Astrocyte of the spinal cord (primary cell): ENCODE results near the gene NECAB2.

Experiments used
- DNase-seq: peaks from one replicate; pipeline ENCODE4 v3.0.0; 2011; ENCODE audit warnings: low read depth, low spot score
- H3K4me3 ChIP-seq: 2 replicates; pipeline ENCODE4 v1.5.1; 2011; ENCODE audit warnings: low read depth, mild to moderate bottlenecking, low read length, moderate library complexity
- in situ Hi-C: cut with HindIII; loops from 2 replicates; pipeline ENCODE4 v1.10.0; 2017; ENCODE audit warnings: low sequenced_read_pairs
- TF ChIP-seq, protein P1 (sequence below): IDR thresholded peaks from 2 replicates; pipeline ENCODE4 v1.5.1; 2012; ENCODE audit warnings: low read depth, mild to moderate bottlenecking, low read length, inconsistent platforms

NECAB2 gene

DNA sequence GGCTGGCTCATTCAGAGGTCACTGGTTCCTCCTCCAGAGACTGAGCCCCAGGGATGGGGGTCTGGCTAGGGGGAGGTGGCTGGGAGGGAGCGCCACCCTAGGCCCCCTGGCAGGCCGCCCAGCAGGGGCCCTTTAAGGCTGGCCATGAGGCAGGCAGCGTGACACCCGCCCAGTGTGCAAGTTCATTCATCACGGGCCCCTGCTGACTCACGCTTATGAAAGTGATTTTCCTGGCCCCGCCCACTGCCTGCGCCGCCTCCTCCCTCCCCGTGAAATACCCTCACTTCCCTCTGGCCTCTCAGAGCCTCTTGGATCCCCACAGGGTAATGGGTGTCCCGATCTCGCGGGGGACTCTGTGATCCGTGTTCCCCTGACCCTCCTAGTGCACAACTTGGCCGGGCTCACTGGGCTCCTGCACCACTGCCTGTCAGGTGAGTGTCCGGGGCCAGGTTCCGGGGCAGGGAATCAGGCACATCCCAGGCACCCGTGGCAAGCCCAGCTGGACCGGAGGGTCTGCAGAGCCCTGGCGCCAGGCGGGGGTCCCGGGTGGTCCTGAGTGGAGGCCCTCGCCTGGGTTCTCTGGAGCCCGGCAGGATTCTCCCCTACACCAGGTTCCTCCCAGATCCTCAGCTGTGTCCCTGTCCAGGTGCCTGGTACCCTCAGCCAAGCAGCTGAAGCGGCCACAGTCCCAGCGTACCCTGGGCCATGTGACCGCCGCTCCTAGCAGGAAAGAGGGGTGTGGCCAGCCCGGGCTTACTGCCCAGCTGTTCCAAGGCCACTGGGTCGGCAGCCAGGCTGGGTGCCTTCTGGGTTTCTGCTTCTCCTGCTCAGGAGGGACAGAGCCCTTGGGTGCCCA lies 14.9 kb upstream of the NECAB2 start, which contains the start of gene OSGIN1:
OSGIN1 (plus strand) TSS at position 301 of the 856 bp plus-strand sequence. CDS start 4,432 bp downstream, outside the sequence.
- TF ChIP-seq, protein P1, sequence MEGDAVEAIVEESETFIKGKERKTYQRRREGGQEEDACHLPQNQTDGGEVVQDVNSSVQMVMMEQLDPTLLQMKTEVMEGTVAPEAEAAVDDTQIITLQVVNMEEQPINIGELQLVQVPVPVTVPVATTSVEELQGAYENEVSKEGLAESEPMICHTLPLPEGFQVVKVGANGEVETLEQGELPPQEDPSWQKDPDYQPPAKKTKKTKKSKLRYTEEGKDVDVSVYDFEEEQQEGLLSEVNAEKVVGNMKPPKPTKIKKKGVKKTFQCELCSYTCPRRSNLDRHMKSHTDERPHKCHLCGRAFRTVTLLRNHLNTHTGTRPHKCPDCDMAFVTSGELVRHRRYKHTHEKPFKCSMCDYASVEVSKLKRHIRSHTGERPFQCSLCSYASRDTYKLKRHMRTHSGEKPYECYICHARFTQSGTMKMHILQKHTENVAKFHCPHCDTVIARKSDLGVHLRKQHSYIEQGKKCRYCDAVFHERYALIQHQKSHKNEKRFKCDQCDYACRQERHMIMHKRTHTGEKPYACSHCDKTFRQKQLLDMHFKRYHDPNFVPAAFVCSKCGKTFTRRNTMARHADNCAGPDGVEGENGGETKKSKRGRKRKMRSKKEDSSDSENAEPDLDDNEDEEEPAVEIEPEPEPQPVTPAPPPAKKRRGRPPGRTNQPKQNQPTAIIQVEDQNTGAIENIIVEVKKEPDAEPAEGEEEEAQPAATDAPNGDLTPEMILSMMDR: no peak
- H3K4me3 ChIP-seq: peak within 1 kb of the TSS; percentile 50
- peak; percentile 91 for DNase-seq
- in situ Hi-C loops: no loop called here

DNA sequence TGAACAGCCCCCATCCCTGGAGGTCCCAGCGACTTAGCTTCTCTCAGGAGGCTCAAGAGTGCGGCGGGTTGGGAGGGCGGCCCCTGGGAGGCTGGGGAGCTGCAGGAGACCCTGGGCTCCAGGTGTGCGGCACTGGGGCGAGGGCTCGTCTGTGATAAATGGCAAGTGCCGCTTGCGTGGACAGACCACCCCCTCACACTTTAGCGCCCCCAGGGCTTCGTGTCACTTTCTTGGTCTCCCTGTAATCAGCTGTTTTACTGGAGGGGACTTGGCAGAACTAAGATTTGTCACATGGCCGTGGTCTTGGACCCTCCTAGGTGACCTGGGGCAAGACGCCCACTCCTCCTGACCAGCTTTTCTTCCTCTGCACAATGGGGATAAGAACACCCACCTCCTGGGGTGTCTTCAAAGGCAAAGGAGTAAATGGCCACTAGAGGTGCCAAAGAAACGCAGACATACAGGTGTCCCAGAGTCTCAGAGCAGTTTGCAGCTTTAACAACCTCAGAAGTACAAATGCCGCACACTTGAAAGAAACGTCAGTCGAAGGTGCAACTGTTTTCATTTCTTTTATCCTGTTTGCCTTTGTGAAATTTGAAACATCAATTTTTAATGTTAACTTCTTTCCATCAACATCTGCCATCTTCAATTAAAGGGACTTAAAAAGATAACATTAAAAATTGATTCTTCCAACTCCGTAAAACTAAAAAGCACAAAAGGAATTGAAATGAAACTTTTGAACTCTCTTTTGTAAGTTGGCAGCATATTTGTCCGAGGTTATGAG lies 14.1 kb upstream of the NECAB2 start:
- peak overlapping the region; percentile 50 for H3K4me3 ChIP-seq
- peak; percentile 35 for DNase-seq
- TF ChIP-seq, protein P1: peak; percentile 64
- in situ Hi-C loops: no loop called here

DNA sequence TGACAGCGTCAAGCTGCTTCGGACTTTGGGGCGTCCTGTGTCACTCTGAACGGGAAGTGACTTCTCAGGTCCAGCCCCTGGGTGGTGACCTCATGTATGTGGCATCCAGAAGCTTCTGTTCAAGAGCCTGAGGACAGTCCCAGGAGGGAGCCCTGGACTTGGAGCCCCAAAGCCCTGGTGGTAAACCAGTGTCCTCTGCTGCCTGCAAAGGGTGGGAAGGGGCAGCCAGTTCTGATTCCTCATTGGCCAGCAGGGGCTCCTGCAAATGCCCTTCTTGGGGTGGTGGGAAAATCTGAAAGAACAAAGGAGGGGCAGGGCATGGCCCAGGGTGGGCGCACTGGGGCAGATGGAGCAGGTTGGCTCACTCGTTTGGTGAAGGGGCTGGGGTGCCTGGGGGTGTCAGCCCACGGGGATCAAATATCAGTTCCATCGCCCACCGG lies 13.4 kb upstream of the NECAB2 start:
- in situ Hi-C loops: no loop called here
- no peak overlapping the region for H3K4me3 ChIP-seq
- peak; percentile 18 for DNase-seq
- TF ChIP-seq, protein P1: peak; percentile 1

DNA sequence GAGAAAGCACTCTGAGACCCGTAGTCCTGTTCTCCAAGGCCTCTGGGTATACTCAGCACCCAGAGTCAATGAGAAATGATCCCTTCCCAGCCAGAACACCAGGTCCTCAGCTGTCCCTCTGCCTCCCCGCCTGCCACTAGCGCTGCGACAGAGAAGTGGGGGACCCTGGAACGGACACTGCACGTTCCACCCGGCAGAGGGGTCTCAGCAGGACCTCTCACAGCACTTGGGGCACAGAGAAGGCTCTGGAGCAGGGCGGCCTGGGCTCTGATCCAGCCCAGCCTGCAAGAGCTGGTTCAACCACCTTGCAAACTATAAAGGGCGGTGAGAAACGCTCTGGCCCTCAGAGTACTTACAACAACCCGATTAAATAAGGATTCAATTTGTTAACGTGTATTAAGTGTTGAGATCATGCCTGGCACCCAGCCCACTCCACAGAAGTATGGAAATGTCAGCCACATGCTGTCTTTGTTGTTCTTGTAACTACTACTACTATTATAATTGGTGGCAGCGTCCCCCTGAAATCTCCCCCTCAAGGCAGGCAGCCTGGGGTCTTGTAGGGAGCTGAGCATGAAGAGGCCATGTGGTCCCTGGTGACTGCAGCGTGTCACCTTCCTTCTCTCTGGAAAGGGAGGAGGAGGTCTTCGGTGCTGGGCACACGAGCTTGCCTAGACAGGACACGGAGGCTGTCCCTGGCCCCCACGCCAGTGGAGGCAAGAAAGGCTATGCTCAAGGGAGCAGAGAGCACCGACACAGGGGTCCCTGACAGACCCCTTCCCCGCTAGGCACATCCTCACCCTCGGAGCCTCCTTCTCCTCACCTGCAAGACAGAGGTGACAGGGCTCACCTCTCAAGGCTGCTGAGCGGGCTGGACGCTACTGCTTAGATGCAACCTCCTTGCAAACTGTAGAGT lies 12.6 kb upstream of the NECAB2 start:
- TF ChIP-seq, protein P1: no peak
- peak; percentile 47 for DNase-seq
- in situ Hi-C loops: no loop called here
- no peak overlapping the region for H3K4me3 ChIP-seq

DNA sequence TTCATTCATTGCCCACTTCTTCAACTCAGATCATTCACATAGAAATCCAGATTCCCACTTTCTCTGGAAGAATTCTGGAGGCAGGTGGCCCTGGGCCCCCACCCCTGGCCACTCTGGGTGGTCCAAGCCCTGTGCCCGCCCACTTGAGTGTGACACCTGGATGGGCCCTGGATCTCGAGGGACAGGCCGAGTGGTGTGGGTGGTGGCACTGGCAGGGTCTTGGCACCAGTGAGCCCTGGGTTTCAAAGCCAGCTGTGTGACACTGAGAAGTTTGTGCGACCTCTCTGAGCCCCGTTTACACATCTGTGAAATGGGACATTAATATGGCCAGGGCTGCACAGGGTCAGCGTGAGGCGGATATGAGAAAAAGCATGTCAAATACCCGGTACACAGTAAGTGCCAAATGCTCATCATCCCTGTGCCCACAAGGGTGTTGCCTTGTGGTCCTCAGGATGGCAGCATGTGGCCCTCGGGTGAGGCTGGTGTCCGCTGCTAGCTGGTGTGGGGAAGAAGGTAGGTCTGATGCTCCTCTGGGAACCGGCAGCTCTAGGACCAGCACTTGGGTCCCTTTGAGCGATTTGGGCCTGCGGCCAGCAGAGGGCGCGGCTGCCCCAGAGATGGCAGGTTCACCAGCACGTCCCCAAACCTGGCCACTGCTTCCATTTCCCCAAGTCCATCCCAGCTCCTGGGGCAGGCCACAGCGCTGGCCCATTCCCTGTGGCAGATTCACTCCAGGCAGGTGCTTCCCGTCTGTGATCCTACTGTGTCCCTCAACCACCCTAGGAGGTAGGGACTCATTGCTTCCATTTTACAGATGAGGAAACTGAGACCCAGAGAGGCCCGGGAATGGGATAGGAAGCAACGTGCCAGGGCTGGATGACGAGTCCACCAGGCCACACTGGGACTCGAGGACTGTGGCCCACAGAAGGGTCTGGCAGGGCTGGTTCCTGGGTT lies 11.4 kb upstream of the NECAB2 start:
- TF ChIP-seq, protein P1: peak; percentile 91
- in situ Hi-C loops: no loop called here
- H3K4me3 ChIP-seq: no peak overlapping the region
- DNase-seq: peak; percentile 78
